ENCODE measurements around the gene CDH20.

GRCh38 chr18:61542596-61542995, 209.4 kb downstream of the CDH20 start:
- TF ChIP-seq POLR2A (IDR thresholded peaks at IDR 0.05) (no peak), CTCF (IDR thresholded peaks at IDR 0.05) (no peak)
